Astrocyte (in vitro differentiated cells and primary cell): ENCODE measurements around the gene MDP1.

Experiments used
- EZH2 ChIP-seq: IDR thresholded peaks from 2 replicates; pipeline ENCODE4 v1.6.1; 2012; ENCODE audit warnings: mild to moderate bottlenecking, low read length, inconsistent platforms; ENCODE audit not compliant: insufficient read depth
- TF ChIP-seq, protein P1 (sequence below): IDR thresholded peaks from 2 replicates; pipeline ENCODE4 v1.5.1; 2011; ENCODE audit warnings: low read depth, mild to moderate bottlenecking, inconsistent platforms, low read length, moderate library complexity; ENCODE audit not compliant: insufficient read depth

DNA sequence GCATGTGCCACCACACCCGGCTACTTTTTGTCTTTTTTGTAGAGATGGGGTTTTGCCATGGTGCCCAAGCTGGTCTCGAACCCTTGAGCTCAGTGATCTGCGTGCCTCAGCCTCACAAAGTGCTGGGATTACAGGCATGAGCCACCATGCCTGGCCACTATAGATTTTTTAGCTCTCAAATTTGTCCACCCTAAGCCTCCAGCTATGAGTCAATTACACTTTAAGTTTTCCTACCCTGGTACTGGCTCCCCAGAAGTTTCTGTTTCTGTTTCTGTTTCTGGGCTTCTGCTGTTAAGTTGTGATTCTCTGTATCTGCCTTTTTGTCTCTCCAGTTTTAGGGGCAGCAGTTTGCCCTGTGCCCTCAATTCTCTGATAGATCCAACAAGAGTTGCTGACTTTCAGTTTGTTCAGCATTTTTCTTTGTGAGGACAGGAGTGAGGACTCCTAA, 30.9 kb upstream of the MDP1 start:
- TF ChIP-seq, protein P1, sequence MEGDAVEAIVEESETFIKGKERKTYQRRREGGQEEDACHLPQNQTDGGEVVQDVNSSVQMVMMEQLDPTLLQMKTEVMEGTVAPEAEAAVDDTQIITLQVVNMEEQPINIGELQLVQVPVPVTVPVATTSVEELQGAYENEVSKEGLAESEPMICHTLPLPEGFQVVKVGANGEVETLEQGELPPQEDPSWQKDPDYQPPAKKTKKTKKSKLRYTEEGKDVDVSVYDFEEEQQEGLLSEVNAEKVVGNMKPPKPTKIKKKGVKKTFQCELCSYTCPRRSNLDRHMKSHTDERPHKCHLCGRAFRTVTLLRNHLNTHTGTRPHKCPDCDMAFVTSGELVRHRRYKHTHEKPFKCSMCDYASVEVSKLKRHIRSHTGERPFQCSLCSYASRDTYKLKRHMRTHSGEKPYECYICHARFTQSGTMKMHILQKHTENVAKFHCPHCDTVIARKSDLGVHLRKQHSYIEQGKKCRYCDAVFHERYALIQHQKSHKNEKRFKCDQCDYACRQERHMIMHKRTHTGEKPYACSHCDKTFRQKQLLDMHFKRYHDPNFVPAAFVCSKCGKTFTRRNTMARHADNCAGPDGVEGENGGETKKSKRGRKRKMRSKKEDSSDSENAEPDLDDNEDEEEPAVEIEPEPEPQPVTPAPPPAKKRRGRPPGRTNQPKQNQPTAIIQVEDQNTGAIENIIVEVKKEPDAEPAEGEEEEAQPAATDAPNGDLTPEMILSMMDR: no peak
- no peak for TF ChIP-seq EZH2
